Uterus (tissue), 2 donors: ENCODE results near the gene CMTR1.

Source experiments
- CTCF ChIP-seq, 4 experiments: fragments of 200-600 bp in 2 of 4; fragments of 450-650 bp in 2 of 4; sonication (generic) in 2 of 4; IDR thresholded peaks; one replicate each; pipeline ENCODE4 v1.5.1; 2016 to 2019; ENCODE audit warnings: antibody characterized with exemption in 4 of 4, mild to moderate bottlenecking in 2 of 4, moderate library complexity in 1 of 4
- POLR2A ChIP-seq, 2 donors: fragments of 450-650 bp; IDR thresholded peaks; one replicate each; pipeline ENCODE4 v1.6.1; 2016; ENCODE audit warnings: antibody characterized with exemption in 2 of 2, mild to moderate bottlenecking in 1 of 2, moderate library complexity in 1 of 2

GRCh38 chr6:37432916-37433656 is at the start of gene CMTR1:
- TF ChIP-seq CTCF (IDR thresholded peaks at IDR 0.05) (peak in 2 of 4 experiments; percentile 20 to 22), POLR2A (IDR thresholded peaks at IDR 0.05) (peak; percentile 30 to 77)
